Upper lobe of left lung (tissue), 4 donors: ENCODE measurements around the gene OGFOD1.

Experiments used
- CTCF ChIP-seq, 6 experiments: fragments of 450-650 bp in 4 of 6; fragments of 200-600 bp in 2 of 6; sonication (generic) in 2 of 6; IDR thresholded peaks; one replicate each; pipeline ENCODE4 v1.5.1; 2016 to 2019; ENCODE audit warnings: antibody characterized with exemption in 6 of 6
- EP300 ChIP-seq, 4 donors: sonication (generic); formaldehyde crosslinking; IDR thresholded peaks; one replicate each; pipeline ENCODE4 v1.5.1; 2017; ENCODE audit warnings: antibody characterized with exemption in 4 of 4, control low read depth in 2 of 4
- POLR2A ChIP-seq, 4 donors: fragments of 450-650 bp; IDR thresholded peaks; one replicate each; pipeline ENCODE4 v1.5.1; 2016 to 2017; ENCODE audit warnings: antibody characterized with exemption in 4 of 4, mild to moderate bottlenecking in 2 of 4

- TF ChIP-seq POLR2A (IDR thresholded peaks at IDR 0.05): no peak
- no peak for TF ChIP-seq CTCF (IDR thresholded peaks at IDR 0.05)
- TF ChIP-seq EP300 (IDR thresholded peaks at IDR 0.05): no peak
These were observed 27.6 kb upstream of the OGFOD1 start for GRCh38 chr16:56423584-56424403.
